ENCODE data around the gene GSTM5.
"Not testable (repeated sequence)": the region's sequence is repeated elsewhere in the genome, so short reads cannot be mapped to it uniquely, and the experiment has no call there.

GSTM5 gene

GRCh38 chr1:109697861-109698260, 14.2 kb upstream of the GSTM5 start:
- not testable (repeated sequence) for DNase-seq

GRCh38 chr1:109702940-109703339, 9.1 kb upstream of the GSTM5 start:
- not testable (repeated sequence) for DNase-seq

GRCh38 chr1:109704173-109704572, 7.9 kb upstream of the GSTM5 start:
- DNase-seq, result no peak

- DNase-seq, result no peak
Observed at GRCh38 chr1:109705411-109705810, 6.6 kb upstream of the GSTM5 start.

GRCh38 chr1:109708949-109709348, 3.1 kb upstream of the GSTM5 start:
- not testable (repeated sequence) for DNase-seq

- DNase-seq, result not testable (repeated sequence)
Observed at GRCh38 chr1:109709822-109710221, 2.2 kb upstream of the GSTM5 start.

GRCh38 chr1:109712321-109712864, 342 bp downstream of the GSTM5 start:
- DNase-seq, result no peak

GRCh38 chr1:109713636-109714035, 1.6 kb downstream of the GSTM5 start:
- DNase-seq, result no peak

GRCh38 chr1:109714661-109715372, 2.8 kb downstream of the GSTM5 start:
- no peak for DNase-seq

GRCh38 chr1:109716121-109716520, 4.1 kb downstream of the GSTM5 start:
- DNase-seq, result no peak

GRCh38 chr1:109716570-109717090, 4.6 kb downstream of the GSTM5 start:
- no peak for DNase-seq

GRCh38 chr1:109717729-109718128, 5.7 kb downstream of the GSTM5 start:
- no peak for DNase-seq

GRCh38 chr1:109718495-109718894, 6.4 kb downstream of the GSTM5 start:
- no peak for DNase-seq

- no peak for DNase-seq
Observed at GRCh38 chr1:109719337-109719837, 7.3 kb downstream of the GSTM5 start.

GRCh38 chr1:109721042-109721441, 9.0 kb downstream of the GSTM5 start:
- DNase-seq, result no peak

GRCh38 chr1:109721971-109722370, 9.9 kb downstream of the GSTM5 start:
- no peak for DNase-seq

GRCh38 chr1:109722908-109723691, 11.0 kb downstream of the GSTM5 start:
- no peak for DNase-seq

GRCh38 chr1:109724933-109725332, 12.9 kb downstream of the GSTM5 start:
- no peak for DNase-seq

- DNase-seq, result no peak
Observed at GRCh38 chr1:109725510-109725909, 13.5 kb downstream of the GSTM5 start.

GRCh38 chr1:109726007-109726406, 14.0 kb downstream of the GSTM5 start:
- no peak for DNase-seq

- DNase-seq, result no peak
Observed at GRCh38 chr1:109726728-109727373, 14.8 kb downstream of the GSTM5 start.

GRCh38 chr1:109728870-109729269, 16.8 kb downstream of the GSTM5 start:
- no peak for DNase-seq

- DNase-seq, result no peak
Observed at GRCh38 chr1:109730666-109731065, 18.6 kb downstream of the GSTM5 start.
